K562 (cell line): Measurements from ENCODE around the gene ELOVL5. TPM values are rescaled to one million over a fixed set of nuclear protein-coding genes. Genes with fewer than 3 reads are reported as not detected.

Experiments used
- ATAC-seq: fragments of 200-7000 bp; cut with Tn5 transposase; 3 replicates; pipeline ENCODE4 v1.9.1; 2020; ENCODE audit warnings: moderate library complexity
- BruUV-seq: library from RNA; stranded (reverse); fragments of 400-500 nt; replicated peaks from 2 replicates; lab custom pipeline; 2021; lab: Mats Ljungman, UMichigan
- CTCF ChIA-PET: fragments of 300-600 bp; formaldehyde crosslinking; extraction: SDS; loops from one replicate; lab custom pipeline; 2021; ENCODE audit warnings: low intra/inter-chr PET ratio; lab: Yijun Ruan, JAX
- POLR2A ChIA-PET: fragments of 300-600, 350-650 bp; sonication (Branson Sonifier 250); formaldehyde crosslinking; extraction: SDS; loops from one replicate; lab custom pipeline; 2021; ENCODE audit warnings: antibody characterized with exemption, inconsistent platforms; lab: Yijun Ruan, JAX
- DNase-seq, 4 experiments: peaks; one replicate each; pipeline versions ENCODE4 v3.0.0 to v3.0.0-alpha.2; 2011 to 2018; ENCODE audit warnings: low spot score in 3 of 4, mixed read lengths in 3 of 4; ENCODE audit errors: extremely low read depth in 1 of 4
- FAIRE-seq: peaks from 2 replicates; lab custom pipeline; 2011; peaks lifted over from hg19 to GRCh38; lab: Jason Lieb, UNC
- H2AFZ ChIP-seq: 2 replicates; pipeline ENCODE4 v1.6.0; 2011; ENCODE audit warnings: low read depth, low read length, control low read depth, inconsistent platforms
- H3K27ac ChIP-seq: fragments of 200-600 bp; 3 replicates; pipeline ENCODE4 v1.8.0; 2011; ENCODE audit warnings: low read depth, mild to moderate bottlenecking, control low read depth, inconsistent platforms, low read length, moderate library complexity, mixed read lengths; ENCODE audit errors: extremely low read depth
- H3K27me3 ChIP-seq, 2 experiments: fragments of 300-600 bp in 1 of 2; 2 replicates in 1 of 2; 3 replicates in 1 of 2; pipeline versions ENCODE4 v1.6.0 to v1.8.0; 2011; ENCODE audit warnings: inconsistent platforms in 2 of 2, low read length in 2 of 2, mild to moderate bottlenecking in 1 of 2, mixed read lengths in 1 of 2, moderate library complexity in 1 of 2; ENCODE audit not compliant: control insufficient read depth in 2 of 2, insufficient read depth in 2 of 2
- H3K36me3 ChIP-seq: fragments of 300-600 bp; 3 replicates; pipeline ENCODE4 v1.8.0; 2011; ENCODE audit warnings: mild to moderate bottlenecking, low read length, inconsistent platforms; ENCODE audit not compliant: control insufficient read depth, insufficient read depth
- H3K4me1 ChIP-seq, 2 experiments: fragments of 200-600 bp in 1 of 2; replicated peaks in 1 of 2; 2 replicates in 1 of 2; 3 replicates in 1 of 2; pipeline versions ENCODE4 v1.5.1 to v1.8.0; 2011; ENCODE audit warnings: inconsistent platforms in 2 of 2, low read length in 2 of 2, mild to moderate bottlenecking in 1 of 2, mixed read lengths in 1 of 2, moderate library complexity in 1 of 2; ENCODE audit not compliant: control insufficient read depth in 2 of 2, insufficient read depth in 2 of 2
- H3K4me2 ChIP-seq: 2 replicates; pipeline ENCODE4 v1.6.1; 2011; ENCODE audit warnings: low read length, control low read depth, inconsistent platforms, mixed read lengths; ENCODE audit not compliant: insufficient read depth
- H3K4me3 ChIP-seq: fragments of 200-600 bp; sonication (generic), shearing (Covaris generic); 2 replicates; pipeline ENCODE4 v1.5.1; 2016; ENCODE audit warnings: control low read depth, inconsistent platforms
- H3K79me2 ChIP-seq: fragments of 200-600 bp; 3 replicates; pipeline ENCODE4 v1.8.0; 2011; ENCODE audit warnings: low read length, inconsistent platforms; ENCODE audit not compliant: control insufficient read depth, insufficient read depth
- H3K9ac ChIP-seq, 2 experiments: 2 replicates each; pipeline versions ENCODE4 v1.6.0 to v1.6.1; 2011; ENCODE audit warnings: low read depth in 2 of 2, low read length in 2 of 2, control low read depth in 1 of 2, inconsistent platforms in 1 of 2, mild to moderate bottlenecking in 1 of 2, mixed read lengths in 1 of 2; ENCODE audit not compliant: insufficient read depth in 1 of 2
- H3K9me1 ChIP-seq: one replicate; pipeline ENCODE4 v1.6.0; 2011; ENCODE audit warnings: inconsistent platforms, mild to moderate bottlenecking, low read length, moderate library complexity; ENCODE audit not compliant: control insufficient read depth, insufficient read depth
- H3K9me3 ChIP-seq: replicated peaks from 2 replicates; pipeline ENCODE4 v1.5.1; 2011; ENCODE audit warnings: low read depth, low read length, inconsistent platforms; ENCODE audit not compliant: control insufficient read depth, insufficient read depth
- H4K20me1 ChIP-seq: replicated peaks from 2 replicates; pipeline ENCODE4 v1.6.1; 2011; ENCODE audit warnings: low read length, inconsistent platforms, mixed read lengths; ENCODE audit not compliant: control insufficient read depth, insufficient read depth
- ASH1L ChIP-seq: fragments of 450-650 bp; IDR thresholded peaks from 2 replicates; pipeline ENCODE4 v1.6.1; 2018; ENCODE audit warnings: borderline replicate concordance, mild to moderate bottlenecking, low read depth; ENCODE audit not compliant: partially characterized antibody
- BMI1 ChIP-seq: fragments of 150-350 bp; IDR thresholded peaks from 2 replicates; pipeline ENCODE4 v1.6.1; 2014; ENCODE audit warnings: low read length
- CTBP1 ChIP-seq: fragments of 450-650 bp; IDR thresholded peaks from 2 replicates; pipeline ENCODE4 v1.6.1; 2016; ENCODE audit warnings: borderline replicate concordance
- DIDO1 ChIP-seq: fragments of 450-650 bp; IDR thresholded peaks from 2 replicates; pipeline ENCODE4 v1.6.1; 2016; ENCODE audit warnings: low read depth, missing biosample characterization, missing genetic modification characterization
- FOS ChIP-seq: IDR thresholded peaks from 3 replicates; pipeline ENCODE4 v1.6.1; 2011; ENCODE audit not compliant: insufficient read length; ENCODE audit errors: extremely low read depth
- HDAC3 ChIP-seq: fragments of 450-650 bp; IDR thresholded peaks from 2 replicates; pipeline ENCODE4 v1.6.1; 2018; ENCODE audit warnings: borderline replicate concordance, mild to moderate bottlenecking, moderate library complexity; ENCODE audit not compliant: partially characterized antibody
- HLTF ChIP-seq: fragments of 450-650 bp; IDR thresholded peaks from 2 replicates; pipeline ENCODE4 v1.6.1; 2016
- HNRNPL ChIP-seq: fragments of 200-400 bp; formaldehyde crosslinking; IDR thresholded peaks from 2 replicates; pipeline ENCODE4 v1.6.1; 2017; ENCODE audit warnings: low read depth, mild to moderate bottlenecking, low read length
- KLF1 ChIP-seq: fragments of 450-650 bp; IDR thresholded peaks from 2 replicates; pipeline ENCODE4 v1.6.1; 2016; ENCODE audit warnings: missing genetic modification characterization, missing compliant biosample characterization
- MBD2 ChIP-seq: sonication (generic); IDR thresholded peaks from 2 replicates; pipeline ENCODE4 v1.6.1; 2016; ENCODE audit warnings: low read depth, borderline replicate concordance
- PTTG1 ChIP-seq: fragments of 450-650 bp; IDR thresholded peaks from 2 replicates; pipeline ENCODE4 v1.6.1; 2016; ENCODE audit warnings: low read depth, mild to moderate bottlenecking, missing genetic modification characterization, missing compliant biosample characterization
- TFAM ChIP-seq: fragments of 250-450 bp; sonication (Bioruptor Pico); conservative IDR thresholded peaks from 2 replicates; pipeline ENCODE4 v1.5.0; 2021; ENCODE audit warnings: mild to moderate bottlenecking, moderate library complexity
- ZNF239 ChIP-seq: fragments of 250-450 bp; sonication (Bioruptor Pico); IDR thresholded peaks from 2 replicates; pipeline ENCODE4 v1.4.0; 2020; ENCODE audit warnings: mild to moderate bottlenecking
- ZSCAN29 ChIP-seq: fragments of 450-650 bp; IDR thresholded peaks from 2 replicates; pipeline ENCODE4 v1.6.1; 2017
- WGBS: fragments of 100-300 bp; shearing (Covaris generic); methylation state at CpG from one replicate; pipeline ENCODE4 v1.1.6; 2016; ENCODE audit warnings: low coverage, mixed read lengths; ENCODE audit not compliant: insufficient coverage; ENCODE audit errors: missing lambda C conversion rate; 5-methylcytosine and 5-hydroxymethylcytosine counted together
- in situ Hi-C: fragments of 300-500 bp; cut with MboI; formaldehyde crosslinking; loops from 4 replicates; pipeline ENCODE4 v1.15.0; 2018; ENCODE audit warnings: inconsistent platforms, mixed read lengths
- intact Hi-C: fragments of 100-400 bp; cut with micrococcal nuclease; formaldehyde crosslinking; loops from 2 replicates; pipeline ENCODE4 v1.14.2; 2022
- polyA plus RNA-seq, 8 experiments: library from polyadenylated mRNA; depleted of rRNA in 4 of 8; stranded (reverse) in 5 of 8; unstranded in 3 of 8; fragments of >200 nt; fragmentation: Nextera tagmentation in 2 of 8; fragmentation: Illumina TruSeq in 1 of 8; extraction: Ambion mirVana in 2 of 8; extraction: Trizol in 1 of 8; gene quantifications; 2 replicates each; pipeline versions ENCODE4 v1.2.1 to v1.2.3, GENCODE V29; 2011 to 2014; ENCODE audit warnings: inconsistent platforms in 1 of 8, missing spikeins in 1 of 8
- total RNA-seq, 7 experiments: library from RNA; depleted of rRNA in 6 of 7; stranded (reverse); fragments of >200 nt in 6 of 7; fragmentation: Illumina TruSeq in 2 of 7; extraction: Trizol in 2 of 7; gene quantifications; 2 replicates each; pipeline versions ENCODE4 v1.2.1 to v1.2.3, GENCODE V29; 2011 to 2021; ENCODE audit warnings: low replicate concordance in 1 of 7

The ELOVL5 gene
- total and polyA plus RNA-seq, 9 of the 15 experiments (the other 6 are each of a cell fraction or from before 2014, with no cell fraction given), result 70.6 to 245 (median 132) TPM

- TF ChIP-seq MBD2, result no peak
Observed at GRCh38 chr6:53240761-53241160, 108.0 kb downstream of the ELOVL5 start (continued).

GRCh38 chr6:53240139-53240538 is 108.6 kb downstream of the ELOVL5 start:
- Histone ChIP-seq H3K36me3 (no peaks in the 10 kb centered on the region), H4K20me1 (no peaks in the 10 kb centered on the region), H3K4me3 (no peak overlapping the region)
- FAIRE-seq, result no peak
- TF ChIP-seq KLF1 (no peak), FOS (no peak), HLTF (no peak), PTTG1 (tag) (no peak), CTBP1 (no peak), ZSCAN29 (no peak), TFAM (no peak), HNRNPL (no peak), BMI1 (no peak), HDAC3 (no peak), ASH1L (no peak), DIDO1 (tag) (no peak), ZNF239 (CRISPR knock-in tag) (no peak)
- TF ChIP-seq, all 486 proteins: peak for 0
- Histone ChIP-seq H2AFZ (no peak overlapping the region), H3K9ac (no peak overlapping the region), H3K79me2 (no peaks in the 10 kb centered on the region), H3K9me1 (no peaks in the 10 kb centered on the region), H3K9me3 (no peaks in the 10 kb centered on the region), H3K4me1 (no peaks in the 10 kb centered on the region), H3K27me3 (peaks cover 0 to 2% of the 10 kb centered on the region in 2 experiments; a peak in 2 of 5 replicates), H3K27ac (no peak overlapping the region), H3K4me2 (no peak overlapping the region)
- ChIA-PET CTCF (no interaction called here), POLR2A (no interaction called here)
- 77% methylated on average over 3 of the region's 3 CpGs for WGBS
- intact Hi-C loops (no loop called here), in situ Hi-C loops (no loop called here)
- no TSS peak for BruUV-seq
- ATAC-seq (no peak), DNase-seq (no peak)
